Measurements from ENCODE around the gene TRMT1L.
"Not testable (repeated sequence)": the region's sequence is repeated elsewhere in the genome, so short reads cannot be mapped to it uniquely, and the experiment has no call there.

The TRMT1L gene

GRCh38 chr1:185156854-185157598 lies at the start of gene TRMT1L, which contains the start of gene SWT1:
Gene TRMT1L, minus strand, starts transcription at chr1:185156953. Its CDS starts 241 bp downstream, at chr1:185156712.
Gene SWT1, plus strand, starts transcription at chr1:185157167. Its CDS starts 3,675 bp downstream, at chr1:185160842.
- in situ Hi-C loops (cut with HindIII; ENCODE audit: low pct_ligation_motif_present, low pct_unique_long_range_greater_than_20kb, low sequenced_read_pairs), result loop anchor here (25.0 kb wide), 1 partner anchor 345 kb away; no protein-coding TSS in a partner anchor
- peak; percentile 99 for DNase-seq

- in situ Hi-C loops (cut with HindIII; ENCODE audit: low pct_ligation_motif_present, low pct_unique_long_range_greater_than_20kb, low sequenced_read_pairs), result no loop called here
- DNase-seq, result no peak
These were observed 44.1 kb upstream of the TRMT1L start for GRCh38 chr1:185200889-185201288.

GRCh38 chr1:185198712-185199111 lies 42.0 kb upstream of the TRMT1L start:
- in situ Hi-C loops (cut with HindIII; ENCODE audit: low pct_ligation_motif_present, low pct_unique_long_range_greater_than_20kb, low sequenced_read_pairs); DNase-seq: not testable (repeated sequence)

GRCh38 chr1:185193756-185194155 lies 37.0 kb upstream of the TRMT1L start:
- DNase-seq, result no peak
- in situ Hi-C loops (cut with HindIII; ENCODE audit: low pct_ligation_motif_present, low pct_unique_long_range_greater_than_20kb, low sequenced_read_pairs), result no loop called here

DNA sequence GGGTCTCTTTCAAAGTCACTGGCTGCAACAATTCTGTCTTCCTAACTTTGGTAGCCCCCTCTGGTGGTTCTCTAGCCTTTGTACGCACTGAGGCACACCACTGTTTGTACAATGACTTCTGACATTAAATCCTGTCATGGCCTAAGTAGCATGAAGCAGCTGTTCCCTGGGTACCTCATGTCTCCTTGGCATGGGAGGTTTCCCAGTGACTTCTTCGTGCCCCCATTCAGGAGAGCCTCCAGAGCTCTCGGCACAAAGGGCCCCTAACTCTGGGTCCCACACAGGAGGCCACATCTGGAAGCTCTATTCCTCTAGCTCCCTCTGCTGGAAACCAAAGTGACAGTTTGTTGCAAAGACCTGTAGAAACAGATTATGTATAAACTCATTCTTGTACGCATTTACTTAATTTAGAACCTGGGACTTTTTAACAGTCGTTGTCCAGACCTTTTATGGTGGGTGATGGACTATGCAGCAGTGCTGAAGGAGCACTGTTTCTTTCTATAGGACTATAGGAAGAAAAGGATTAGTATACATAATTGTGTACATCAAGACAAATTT lies 13.6 kb upstream of the TRMT1L start:
- in situ Hi-C loops (cut with HindIII; ENCODE audit: low pct_ligation_motif_present, low pct_unique_long_range_greater_than_20kb, low sequenced_read_pairs), result loop anchor here (25.0 kb wide), 1 partner anchor 358 kb away; no protein-coding TSS in a partner anchor
- peak; percentile 77 for DNase-seq

GRCh38 chr1:185166106-185166505 lies 9.4 kb upstream of the TRMT1L start:
- DNase-seq, result no peak
- in situ Hi-C loops (cut with HindIII; ENCODE audit: low pct_ligation_motif_present, low pct_unique_long_range_greater_than_20kb, low sequenced_read_pairs), result loop anchor here (25.0 kb wide), 1 partner anchor 354 kb away; no protein-coding TSS in a partner anchor

- in situ Hi-C loops (cut with HindIII; ENCODE audit: low pct_ligation_motif_present, low pct_unique_long_range_greater_than_20kb, low sequenced_read_pairs), result loop anchor here (25.0 kb wide), 1 partner anchor 350 kb away; no protein-coding TSS in a partner anchor
- DNase-seq, result no peak
These were observed 5.7 kb upstream of the TRMT1L start for GRCh38 chr1:185162491-185162890.

DNA sequence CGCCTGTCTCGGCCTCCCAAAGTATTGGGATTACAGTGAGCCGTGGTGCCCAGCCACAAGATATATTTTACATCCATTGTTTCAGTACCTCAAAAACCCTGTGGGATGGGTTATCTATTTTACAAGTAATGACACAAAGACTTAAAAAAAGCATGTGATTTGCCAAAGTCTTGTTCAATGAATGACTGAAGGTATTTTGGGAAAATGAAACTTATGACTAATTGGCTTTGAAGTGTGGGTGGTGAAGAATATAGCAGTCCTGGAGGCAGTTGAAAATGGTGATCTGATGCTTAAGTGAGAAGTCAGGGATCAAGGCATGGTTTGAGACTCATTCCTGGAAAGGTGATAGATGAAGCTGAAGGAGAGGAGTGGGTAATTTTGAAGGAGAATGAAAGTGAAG lies 3.2 kb upstream of the TRMT1L start:
- no peak for DNase-seq
- in situ Hi-C loops (cut with HindIII; ENCODE audit: low pct_ligation_motif_present, low pct_unique_long_range_greater_than_20kb, low sequenced_read_pairs), result loop anchor here (25.0 kb wide), 1 partner anchor 348 kb away; no protein-coding TSS in a partner anchor

- in situ Hi-C loops (cut with HindIII; ENCODE audit: low pct_ligation_motif_present, low pct_unique_long_range_greater_than_20kb, low sequenced_read_pairs), result loop anchor here (25.0 kb wide), 1 partner anchor 346 kb away; no protein-coding TSS in a partner anchor
- no peak for DNase-seq
These were observed 2.0 kb upstream of the TRMT1L start for GRCh38 chr1:185158800-185159199.

- in situ Hi-C loops (cut with HindIII; ENCODE audit: low pct_ligation_motif_present, low pct_unique_long_range_greater_than_20kb, low sequenced_read_pairs), result loop anchor here (25.0 kb wide), 1 partner anchor 346 kb away; no protein-coding TSS in a partner anchor
These were observed 1.1 kb upstream of the TRMT1L start for GRCh38 chr1:185157599-185158412.

GRCh38 chr1:185156288-185156853 lies 382 bp downstream of the TRMT1L start:
- no peak for DNase-seq
- in situ Hi-C loops (cut with HindIII; ENCODE audit: low pct_ligation_motif_present, low pct_unique_long_range_greater_than_20kb, low sequenced_read_pairs), result loop anchor here (25.0 kb wide), 1 partner anchor 344 kb away; no protein-coding TSS in a partner anchor

More at GRCh38 chr1:185157599-185158412, 1.1 kb upstream of the TRMT1L start:
- peak; percentile 12 for DNase-seq

DNA sequence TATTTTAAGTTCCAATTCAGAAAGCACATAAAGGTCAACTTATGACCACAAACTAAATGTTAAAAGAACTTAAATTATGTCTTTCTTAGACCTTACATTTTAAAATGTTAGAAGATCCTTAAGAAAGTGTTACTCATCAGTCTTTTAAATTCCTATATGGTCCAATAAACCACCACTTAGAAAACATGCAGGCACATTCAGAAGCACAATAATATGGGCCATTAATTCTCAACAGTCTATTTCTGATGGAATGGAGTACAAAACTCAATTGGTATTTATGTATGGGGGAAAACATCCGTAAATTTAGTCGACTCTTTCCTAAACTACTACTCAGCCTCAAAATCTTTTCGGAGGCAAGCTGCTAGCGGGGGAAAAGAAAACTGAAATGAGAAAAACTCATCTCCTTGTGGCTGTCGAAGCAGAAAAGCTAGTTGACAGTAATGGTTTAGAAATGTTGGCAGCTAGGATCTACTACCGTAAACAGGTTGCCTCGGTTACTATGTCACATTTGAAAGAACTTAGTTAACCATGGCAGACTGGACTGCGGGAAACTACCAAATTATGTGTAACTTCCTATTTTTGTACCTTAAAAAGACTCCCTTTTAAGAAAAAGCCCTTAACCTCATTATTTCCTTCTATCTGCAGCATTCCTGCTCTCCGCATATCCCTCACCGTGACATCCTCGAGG lies 1.0 kb downstream of the TRMT1L start:
- in situ Hi-C loops (cut with HindIII; ENCODE audit: low pct_ligation_motif_present, low pct_unique_long_range_greater_than_20kb, low sequenced_read_pairs), result loop anchor here (25.0 kb wide), 1 partner anchor 343 kb away; no protein-coding TSS in a partner anchor
- DNase-seq, result peak; percentile 67

DNA sequence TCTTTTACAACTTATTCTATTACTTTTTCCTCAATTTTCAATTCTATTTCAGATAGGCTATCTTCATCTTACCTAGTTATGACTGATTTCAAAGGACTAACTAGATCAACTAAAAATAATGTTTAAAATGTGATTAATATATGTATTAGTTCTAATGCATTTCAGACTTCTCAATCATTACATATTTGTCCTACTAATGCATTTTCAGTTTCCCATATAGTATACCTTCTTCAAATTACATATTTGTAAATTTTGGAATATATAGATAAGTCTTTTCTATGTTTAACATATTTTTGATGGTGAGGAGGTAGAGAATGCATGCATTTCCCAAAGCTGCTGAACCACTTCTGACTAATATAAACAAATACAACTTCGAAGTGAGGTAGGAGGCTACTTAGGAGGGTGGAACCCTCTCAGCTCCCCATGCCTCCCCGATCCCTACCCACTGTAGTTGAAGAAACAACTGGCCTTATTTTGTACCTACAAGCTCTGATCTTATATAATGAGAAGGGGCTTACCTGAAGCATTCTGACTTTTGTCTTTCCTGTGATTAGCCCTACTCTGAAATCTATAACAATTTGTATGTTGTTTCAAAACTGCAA lies 1.7 kb downstream of the TRMT1L start:
- DNase-seq, result no peak
- in situ Hi-C loops (cut with HindIII; ENCODE audit: low pct_ligation_motif_present, low pct_unique_long_range_greater_than_20kb, low sequenced_read_pairs), result loop anchor here (25.0 kb wide), 1 partner anchor 343 kb away; no protein-coding TSS in a partner anchor

DNA sequence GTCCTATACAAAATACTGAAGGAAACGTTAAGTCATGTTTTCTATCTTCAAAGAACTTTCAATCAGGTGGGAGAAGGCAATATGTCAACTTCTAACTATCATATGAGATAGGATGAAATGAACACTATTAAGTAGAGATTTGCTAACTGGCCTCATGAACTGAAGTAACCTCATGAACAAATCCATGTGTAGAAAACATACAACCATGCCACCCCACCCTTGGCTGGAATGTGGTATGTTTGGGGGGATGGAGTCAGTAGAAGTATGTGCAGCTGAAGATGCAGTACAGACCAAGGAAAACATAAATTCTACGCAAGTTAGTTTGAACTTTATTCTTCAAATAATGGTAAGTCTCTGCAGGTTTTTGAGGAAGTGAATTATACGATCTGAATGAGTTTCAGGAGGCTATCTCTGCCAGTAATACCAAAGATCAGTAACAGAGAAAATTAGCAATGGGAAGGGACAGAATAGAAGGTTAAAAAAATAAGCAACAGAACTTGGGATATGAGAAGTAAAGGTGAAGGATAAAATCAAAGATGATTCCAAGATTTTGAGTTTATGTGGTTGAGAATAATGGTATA lies 4.5 kb downstream of the TRMT1L start:
- in situ Hi-C loops (cut with HindIII; ENCODE audit: low pct_ligation_motif_present, low pct_unique_long_range_greater_than_20kb, low sequenced_read_pairs), result loop anchor here (25.0 kb wide), 1 partner anchor 340 kb away; no protein-coding TSS in a partner anchor
- no peak for DNase-seq

- in situ Hi-C loops (cut with HindIII; ENCODE audit: low pct_ligation_motif_present, low pct_unique_long_range_greater_than_20kb, low sequenced_read_pairs), result loop anchor here (25.0 kb wide), 1 partner anchor 339 kb away; no protein-coding TSS in a partner anchor
- DNase-seq, result no peak
These were observed 5.5 kb downstream of the TRMT1L start for GRCh38 chr1:185151215-185151614.

DNA sequence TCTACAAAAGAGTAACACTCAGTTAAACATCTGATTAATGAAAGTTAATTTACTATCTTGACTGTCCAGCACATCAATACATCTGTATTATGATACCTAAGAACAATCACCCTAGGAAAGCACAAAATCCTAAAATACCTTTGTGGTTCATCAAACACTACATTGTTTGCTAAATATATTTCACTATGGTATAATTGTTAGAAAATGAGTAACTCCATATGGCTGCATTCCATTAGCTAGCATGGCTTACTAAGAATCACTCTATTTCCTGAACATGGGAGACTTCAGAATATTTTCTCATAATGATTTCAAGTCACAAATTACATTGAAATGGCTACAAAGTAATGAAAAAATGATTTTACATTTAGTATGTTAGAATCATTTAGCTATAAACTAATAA lies 12.5 kb downstream of the TRMT1L start:
- no peak for DNase-seq
- in situ Hi-C loops (cut with HindIII; ENCODE audit: low pct_ligation_motif_present, low pct_unique_long_range_greater_than_20kb, low sequenced_read_pairs), result no loop called here

DNA sequence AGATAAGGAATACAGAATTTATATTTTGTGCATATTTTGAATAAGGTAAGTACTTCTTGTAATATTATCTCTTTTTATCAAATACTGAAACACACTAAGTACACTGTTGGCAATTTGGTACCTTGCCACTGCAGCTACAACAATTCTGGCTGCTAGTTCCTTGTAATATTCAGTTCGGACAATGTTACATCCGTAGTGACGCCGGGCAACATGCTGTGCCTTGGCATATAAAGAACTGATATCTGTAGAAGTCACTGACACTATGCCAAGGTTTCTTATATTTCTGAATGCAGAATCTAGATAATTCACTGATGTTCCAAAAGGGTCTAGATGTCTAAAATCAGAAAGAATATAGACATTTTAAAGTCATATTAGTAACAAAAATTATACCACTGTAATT lies 17.5 kb downstream of the TRMT1L start:
- in situ Hi-C loops (cut with HindIII; ENCODE audit: low pct_ligation_motif_present, low pct_unique_long_range_greater_than_20kb, low sequenced_read_pairs), result no loop called here
- DNase-seq, result no peak

Data from ACHN (cell line).